Skin of body (tissue), 2 donors: Measurements from ENCODE around the gene MDM2. TPM values are rescaled to one million over a fixed set of nuclear protein-coding genes. Genes with fewer than 3 reads are reported as not detected.

ENCODE experiments used
- DNase-seq: peaks from one replicate; lab custom pipeline; 2025; lab: John Stamatoyannopoulos, UW
- total RNA-seq: library from RNA; depleted of rRNA; stranded (reverse); fragments of >200 nt; gene quantifications from one replicate; pipeline ENCODE4 v1.2.3, GENCODE V29; 2014

The MDM2 gene
- total RNA-seq, 1 donor from 2014 or later, result 65.4 TPM

DNA sequence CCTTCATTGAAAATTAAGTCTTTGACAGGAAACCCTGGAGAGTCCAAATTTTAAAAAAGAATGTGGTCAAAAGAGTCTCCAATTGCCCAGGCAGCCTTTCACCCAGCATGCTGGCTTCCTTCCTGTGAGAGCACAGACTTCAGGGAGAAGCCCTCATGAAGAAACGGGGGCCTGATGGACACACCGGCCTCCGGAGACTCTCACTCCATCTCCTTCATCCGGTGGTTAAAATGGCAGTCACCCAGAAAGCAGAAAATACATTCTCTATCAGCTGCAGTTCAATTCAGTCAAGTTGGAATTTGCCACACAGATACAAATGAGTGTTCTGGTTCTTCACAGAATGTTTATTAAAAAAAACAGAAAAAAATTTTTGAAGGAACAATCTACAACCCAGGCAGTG is 68.5 kb downstream of the MDM2 start:
- no peak for DNase-seq

DNA sequence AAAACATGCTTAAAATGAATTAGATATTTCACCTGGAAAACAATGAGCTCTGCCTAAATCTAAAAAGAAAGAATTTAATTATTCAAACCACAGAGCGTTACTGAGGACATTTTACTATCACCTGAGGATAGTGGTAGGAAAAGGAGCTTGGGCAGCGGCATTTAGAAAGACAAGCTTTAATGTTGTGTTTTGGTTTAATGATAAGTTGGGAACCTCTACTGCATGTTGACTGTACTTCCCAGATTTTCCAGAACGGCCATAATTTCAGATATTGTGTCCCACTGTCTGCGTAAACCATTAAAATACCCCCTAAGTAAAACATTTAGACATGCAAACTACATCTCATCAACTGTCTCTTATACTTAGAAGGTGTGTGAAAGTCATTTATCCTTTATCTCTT is 69.6 kb downstream of the MDM2 start:
- no peak for DNase-seq

DNA sequence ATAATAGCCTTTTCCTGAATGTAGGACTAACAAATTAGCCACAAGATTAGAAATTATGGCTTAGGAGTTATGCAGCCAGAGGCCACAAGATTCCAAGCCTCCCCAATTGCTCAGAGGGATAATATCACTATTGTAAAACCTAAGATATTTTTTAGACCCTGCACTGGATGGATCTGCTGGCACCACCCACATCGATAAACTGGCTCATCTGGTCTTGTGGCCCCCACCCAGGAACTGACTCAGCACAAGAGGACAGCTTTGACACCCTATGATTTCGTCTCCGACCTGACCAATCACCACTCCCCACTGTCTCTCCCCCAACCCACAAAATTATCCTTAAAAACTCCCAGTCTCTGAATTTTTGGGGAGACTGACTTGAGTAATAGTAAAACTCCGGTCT is 70.3 kb downstream of the MDM2 start:
- DNase-seq, result no peak

DNA sequence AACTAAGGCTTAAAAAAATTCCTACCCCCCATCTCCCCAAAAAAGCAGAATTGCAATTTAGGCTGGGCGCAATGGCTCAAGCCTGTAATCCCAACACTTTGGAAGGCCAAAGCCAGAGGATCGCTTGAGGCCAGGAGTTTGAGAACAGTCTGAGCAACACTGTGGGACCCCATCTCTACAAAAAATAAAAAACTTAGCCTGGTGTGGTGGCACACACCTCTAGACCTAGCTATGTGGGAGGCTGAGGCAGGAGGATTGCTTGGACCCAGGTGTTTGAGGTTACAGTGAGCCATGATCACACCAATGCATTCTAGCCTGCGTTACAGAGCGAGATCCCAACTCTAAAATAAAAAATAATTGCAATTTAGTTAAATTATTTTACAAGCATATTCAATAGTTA is 70.9 kb downstream of the MDM2 start:
- no peak for DNase-seq

DNA sequence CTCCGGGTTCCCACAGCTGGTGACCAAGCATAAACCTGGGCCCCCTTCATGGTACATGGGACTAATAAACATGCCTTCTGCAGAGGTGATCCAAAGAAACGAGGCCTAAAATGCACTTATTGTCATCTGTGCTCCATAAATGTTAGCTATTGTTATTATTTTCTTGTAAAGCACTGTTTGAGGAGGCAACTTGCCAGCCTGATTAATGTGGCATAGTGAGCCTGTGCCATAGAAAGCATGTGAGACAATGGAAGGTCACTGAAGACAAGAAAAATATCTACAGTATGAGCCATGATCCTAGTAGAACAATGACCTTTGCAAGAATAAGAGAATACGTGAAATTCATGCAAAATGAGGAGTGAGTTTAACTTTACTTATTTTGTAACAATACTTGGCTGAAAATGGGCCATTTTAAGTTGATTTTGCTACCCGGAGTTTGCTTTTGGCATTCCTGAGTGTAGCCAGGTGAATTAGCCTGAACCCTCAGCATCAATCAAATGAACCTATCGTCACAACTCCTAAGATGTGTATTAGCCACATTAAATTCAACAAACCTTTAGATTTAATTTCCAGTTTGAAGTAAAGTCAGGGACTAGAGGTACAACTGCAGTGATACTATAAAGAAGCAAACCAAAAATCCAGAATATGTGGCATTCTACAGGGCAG is 72.8 kb downstream of the MDM2 start:
- no peak for DNase-seq

DNA sequence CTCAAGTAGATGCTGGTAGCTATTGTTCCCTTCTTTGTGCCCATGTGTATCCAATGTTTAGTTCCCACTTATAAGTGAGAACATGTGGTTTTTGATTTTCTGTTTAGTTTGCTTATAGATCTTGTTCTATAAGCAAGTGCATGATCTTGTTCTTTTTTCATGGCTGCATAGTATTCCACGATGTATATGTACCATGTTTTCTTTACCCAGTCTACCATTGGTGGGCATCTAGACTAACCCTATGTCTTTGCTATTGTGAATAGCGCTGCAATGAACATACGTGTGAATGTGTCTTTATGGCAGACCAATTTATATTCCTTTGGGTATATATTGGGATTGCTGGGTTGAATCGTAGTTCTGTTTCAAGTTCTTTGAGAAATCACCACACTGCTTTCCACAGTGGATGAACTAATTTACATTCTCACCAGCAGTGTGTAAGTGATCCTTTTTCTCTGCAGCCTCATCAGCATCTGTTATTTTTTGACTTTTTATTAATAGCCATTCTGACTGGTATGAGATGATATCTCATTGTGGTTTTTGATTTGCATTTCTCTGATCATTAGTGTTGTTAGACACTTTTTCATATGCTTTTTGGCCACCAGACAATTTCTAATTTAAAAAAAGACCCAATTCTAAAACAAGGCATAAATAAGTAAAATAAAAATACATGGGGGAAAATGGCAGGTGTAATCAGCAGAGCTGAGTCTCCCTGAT is 74.4 kb downstream of the MDM2 start:
- no peak for DNase-seq

DNA sequence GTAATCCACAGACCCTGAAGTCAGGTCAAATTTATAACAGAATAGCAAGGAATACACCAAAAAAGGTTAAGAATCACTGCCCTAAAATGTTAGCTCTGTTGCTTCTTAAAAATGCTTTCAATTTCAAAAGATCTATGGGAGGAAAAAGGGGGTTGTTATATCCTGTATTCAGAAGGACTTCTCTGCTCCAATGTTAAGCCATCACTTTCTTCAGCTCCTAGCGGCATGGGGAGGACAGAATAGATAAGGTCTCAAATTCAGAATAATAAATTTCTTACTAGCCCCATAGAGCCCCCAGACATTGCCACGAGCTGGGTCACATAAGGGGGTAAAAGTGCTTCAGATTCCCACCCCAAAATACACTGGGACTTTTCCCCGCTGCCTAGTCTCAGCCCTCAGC is 75.2 kb downstream of the MDM2 start:
- no peak for DNase-seq

DNA sequence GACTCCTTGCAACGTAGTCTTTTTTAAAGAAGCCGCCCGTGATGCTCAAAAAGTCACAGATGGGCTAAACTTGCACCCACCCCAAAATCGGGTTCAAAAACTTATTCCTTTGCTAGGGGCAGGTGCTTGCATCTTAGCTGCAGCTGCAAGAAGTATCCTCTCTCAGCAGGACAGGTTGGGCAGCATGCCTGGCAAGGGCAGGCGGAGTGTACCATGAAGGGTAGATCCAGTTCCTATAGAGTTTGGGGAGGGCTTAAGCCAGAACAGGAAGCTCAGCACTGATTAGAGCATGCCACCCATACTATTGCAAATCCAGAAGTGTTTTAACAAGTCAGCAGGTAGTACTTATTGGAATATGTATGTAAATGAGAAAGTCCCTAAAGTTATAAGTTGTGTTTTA is 76.3 kb downstream of the MDM2 start:
- no peak for DNase-seq

DNA sequence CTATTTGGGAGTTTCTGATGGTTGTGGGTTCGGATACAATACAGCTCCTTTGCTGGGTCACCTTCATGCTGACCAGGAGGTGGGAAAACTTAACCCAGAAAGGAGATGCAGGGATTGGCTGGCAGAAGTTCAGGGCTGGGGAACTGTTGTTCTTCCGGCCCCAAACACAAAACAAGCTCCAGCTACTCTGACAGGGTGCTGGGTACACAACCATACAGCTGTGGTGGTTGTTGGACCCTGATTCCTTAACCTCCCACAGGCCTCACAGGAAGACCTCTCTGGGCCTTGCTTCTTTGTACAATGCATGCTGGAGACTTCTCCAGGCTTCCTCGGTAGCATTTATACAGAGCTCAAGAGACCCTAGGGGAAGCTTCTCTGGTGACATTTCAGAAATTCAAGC is 77.4 kb downstream of the MDM2 start:
- DNase-seq, result no peak

DNA sequence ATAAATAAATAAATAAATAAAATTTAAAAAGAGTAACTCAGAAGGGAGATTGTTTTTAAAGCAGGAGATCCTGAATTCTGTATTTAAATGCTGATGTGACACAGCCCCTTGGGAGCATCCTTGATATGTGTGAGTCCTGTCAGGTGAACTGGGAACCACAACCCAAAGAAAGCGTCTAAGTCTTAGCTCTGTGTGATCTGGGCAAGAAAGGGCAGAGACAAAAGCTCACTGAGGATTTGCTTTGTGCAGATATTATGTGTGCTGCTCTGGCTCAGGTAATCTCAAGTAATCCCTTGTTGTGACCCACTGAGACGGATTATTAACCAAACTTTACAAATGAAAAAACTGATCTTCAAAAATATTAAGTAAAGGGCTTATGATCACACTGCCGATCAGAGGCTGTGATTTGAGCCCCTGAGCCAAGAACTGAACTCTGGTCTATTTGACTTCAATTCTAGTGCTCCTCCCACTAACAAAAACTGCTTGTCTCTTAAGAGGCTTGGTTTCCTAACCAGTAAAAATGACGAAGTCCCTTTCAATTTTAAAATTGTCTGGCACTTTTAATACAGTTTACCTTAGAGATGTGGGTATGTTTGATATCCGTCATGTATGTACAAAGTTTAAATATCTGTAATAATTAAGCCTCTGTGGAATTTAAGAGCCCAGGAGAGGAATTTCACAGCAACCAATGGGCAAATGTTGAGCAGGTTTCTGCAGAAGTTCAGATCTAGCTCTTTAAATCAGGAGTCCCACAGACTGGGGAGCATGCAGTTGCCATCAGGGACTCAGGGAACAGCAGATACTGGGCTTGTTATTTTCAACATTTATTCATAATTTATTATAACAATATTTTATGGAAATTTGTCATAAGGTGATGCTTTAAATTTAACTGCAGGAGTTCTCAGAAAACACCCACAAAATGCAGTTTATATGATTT is 78.9 kb downstream of the MDM2 start:
- DNase-seq, result no peak

DNA sequence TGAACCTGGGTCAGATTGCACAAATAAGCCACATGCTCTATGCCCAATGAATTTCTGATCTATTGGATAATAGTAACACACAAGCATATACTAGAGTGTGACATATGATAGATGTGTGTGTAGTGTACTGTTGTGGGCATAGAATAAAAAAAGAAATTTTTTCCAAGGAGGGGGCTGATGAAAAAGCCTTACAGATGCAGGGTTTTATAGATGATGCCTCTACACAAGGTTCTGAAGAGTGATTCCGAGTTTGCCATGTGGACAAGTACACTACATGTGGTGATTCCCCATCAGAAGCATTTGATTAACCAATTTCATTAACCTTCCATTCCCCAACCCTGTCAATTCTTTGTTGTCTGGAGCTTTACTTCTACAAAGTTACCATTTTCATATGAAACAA is 79.7 kb downstream of the MDM2 start:
- no peak for DNase-seq

DNA sequence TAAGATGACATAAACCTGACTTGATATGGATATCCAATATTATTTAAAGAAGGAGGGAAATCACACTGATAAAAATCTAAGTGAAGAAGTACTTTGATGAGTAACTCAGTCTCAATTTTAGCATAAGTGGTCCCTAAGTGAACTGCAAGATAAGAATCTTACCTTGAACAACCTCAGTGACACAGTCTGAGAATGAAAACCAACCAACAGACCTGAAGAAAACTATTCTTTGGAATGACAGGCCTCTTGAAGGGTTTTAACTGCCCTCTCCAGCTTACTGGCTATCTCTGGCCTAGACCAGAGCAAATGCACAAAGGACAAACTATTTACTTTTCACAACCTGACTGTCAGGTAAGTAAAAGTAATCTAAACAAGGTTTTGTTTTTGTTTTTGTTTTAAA is 80.3 kb downstream of the MDM2 start:
- no peak for DNase-seq

DNA sequence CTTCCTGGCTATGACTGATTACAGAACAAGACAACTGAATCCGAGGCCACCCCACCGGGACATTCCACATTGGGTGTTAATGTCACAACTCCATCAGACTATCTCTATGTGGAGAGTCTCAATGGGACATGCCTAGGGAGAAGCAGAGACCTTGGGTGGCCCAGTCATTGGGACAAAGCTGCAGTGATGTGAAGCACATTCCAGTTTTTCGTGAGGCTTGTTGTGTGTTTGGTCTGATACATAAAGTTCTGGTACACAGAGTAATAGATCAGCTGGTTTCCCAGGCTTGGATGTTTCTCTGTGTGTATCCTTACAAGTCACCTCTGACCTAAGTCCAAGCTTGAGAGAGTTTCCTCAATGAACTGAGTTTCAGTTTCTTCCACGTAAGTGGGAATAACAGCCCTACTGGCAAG is 82.7 kb downstream of the MDM2 start:
- no peak for DNase-seq

DNA sequence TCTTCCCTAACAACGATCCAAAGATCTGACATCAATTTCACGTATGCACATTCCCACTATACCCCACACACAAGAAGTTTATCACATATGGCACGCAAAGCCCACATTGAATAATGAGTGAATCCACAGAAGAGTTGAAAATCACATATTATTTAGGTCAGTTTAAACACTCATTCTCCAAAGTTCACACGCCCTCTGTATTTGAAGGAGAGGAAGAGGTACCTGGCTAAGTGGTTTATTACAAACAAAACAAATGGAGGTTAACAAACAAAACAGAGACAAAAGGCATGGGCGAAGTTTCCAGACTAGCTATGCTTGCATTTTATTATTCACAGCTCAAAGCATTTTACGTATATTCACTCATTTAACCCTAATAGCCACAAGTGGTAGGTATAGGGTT is 83.2 kb downstream of the MDM2 start:
- no peak for DNase-seq

DNA sequence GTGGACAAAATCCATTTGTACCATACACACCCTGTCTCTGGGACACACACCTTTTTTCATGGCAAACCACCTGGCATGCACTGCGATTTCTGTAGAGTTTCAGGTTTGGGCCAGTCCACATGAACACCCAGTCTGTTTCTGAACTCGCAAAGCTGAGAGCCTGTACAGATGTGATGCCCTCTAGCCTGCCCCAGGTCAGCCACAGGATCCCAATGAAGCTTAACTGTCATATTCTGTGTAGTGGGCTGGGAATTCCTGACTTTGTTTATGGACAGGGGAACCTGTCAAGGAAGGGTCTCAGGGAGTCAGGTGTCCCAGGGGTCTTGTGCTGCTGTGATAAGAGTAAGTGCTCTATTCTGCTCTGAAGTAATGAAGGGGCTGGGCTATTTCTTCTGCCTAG is 85.2 kb downstream of the MDM2 start:
- DNase-seq, result no peak

DNA sequence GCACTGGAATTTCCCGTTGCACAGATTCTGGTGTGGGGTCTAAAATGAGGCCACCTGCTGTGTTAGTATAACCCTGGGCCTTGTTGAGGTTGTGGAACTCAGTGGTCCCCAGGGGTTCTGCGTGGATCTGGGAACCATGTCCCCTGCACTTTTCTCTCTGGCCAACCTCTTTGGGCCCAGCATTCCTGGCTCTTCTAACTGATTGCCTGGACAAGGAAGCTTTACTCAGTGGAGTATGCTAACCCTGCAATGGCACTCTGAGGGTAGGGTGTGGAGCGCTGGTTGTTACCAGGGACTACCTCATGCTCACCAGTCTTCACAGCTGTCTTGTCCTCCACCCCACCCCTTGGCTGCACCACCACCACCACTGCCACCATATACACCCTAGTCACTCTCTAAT is 85.8 kb downstream of the MDM2 start:
- no peak for DNase-seq

DNA sequence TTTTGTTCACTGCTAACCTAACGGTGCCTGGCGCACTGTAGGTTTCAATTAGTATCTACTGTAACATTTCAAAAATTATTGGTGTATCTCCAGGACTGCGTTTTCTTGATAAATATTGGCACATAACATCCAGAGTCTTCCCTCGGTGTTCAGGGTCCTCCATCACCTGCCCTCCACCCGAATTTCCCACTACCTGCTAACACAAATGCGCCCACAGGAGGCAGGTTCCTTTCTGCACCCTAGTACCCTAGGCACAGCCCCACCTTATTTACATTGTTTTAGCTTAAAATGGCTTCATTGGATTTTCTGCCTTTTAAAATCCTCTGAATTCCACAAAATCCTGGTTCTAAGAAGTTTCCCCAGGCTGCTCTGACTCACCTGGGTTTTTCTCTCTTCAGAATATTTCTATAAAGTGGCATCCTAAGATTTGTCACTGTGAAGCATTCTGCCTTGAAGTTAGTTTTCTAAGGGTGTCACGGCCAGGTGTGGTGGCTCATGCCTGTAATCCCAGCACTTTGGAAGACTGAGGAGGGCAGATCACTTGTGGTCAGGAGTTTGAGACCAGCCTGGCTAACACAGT is 86.4 kb downstream of the MDM2 start:
- DNase-seq, result no peak

DNA sequence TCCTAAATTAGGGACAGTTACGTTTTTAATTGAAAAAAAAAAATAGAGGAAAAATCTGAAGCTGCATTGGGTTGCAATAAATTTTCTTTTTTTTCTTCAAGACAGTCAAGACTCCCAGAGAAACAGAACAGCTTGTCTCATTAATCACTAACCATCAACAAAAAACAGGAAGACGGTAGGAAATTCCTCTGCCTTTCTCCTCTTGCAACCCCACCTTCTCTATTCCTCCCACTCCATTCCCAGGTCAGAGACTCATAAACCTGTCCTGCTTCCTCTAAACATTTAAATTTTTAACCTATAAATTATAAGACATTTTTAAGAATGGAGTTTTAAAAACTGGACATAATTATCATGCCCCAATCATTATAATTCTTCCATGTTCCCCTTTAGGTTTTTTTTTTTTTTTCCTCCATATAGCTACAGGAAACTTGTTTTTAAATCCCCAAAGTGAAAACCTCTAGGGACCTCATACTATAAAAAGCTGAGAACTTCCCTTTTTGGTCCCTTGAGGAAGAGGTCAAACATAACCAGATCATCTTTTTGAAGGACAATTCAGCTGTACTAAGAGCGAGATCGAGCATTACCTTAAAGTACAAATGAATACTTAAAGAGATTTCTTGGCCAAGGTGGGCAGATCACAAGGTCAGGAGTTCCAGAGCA is 89.0 kb downstream of the MDM2 start:
- DNase-seq, result no peak

DNA sequence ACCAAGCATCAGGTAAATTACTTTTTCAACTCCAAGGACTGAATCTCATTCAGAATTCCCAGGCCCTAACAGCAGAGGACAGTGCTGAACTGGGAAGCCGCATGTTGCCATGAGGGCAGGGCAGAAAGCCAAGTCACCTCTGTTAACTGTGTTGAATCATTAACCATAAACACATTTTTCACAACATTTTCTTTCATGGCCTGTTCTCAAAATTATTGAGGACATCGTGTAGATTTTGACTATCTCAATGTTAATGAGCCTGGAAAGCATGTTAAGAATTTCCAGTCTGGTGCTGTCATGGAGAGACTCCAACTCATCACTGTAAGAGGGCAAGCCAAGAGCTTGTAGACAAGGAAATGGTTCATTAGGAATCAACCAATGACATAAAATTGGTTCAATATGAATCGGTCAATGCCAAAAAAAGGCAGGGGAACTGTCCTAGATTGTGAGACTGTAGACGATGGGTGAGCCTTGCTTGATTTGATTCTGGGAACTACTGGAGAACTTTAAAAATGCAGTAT is 91.3 kb downstream of the MDM2 start:
- DNase-seq, result no peak

DNA sequence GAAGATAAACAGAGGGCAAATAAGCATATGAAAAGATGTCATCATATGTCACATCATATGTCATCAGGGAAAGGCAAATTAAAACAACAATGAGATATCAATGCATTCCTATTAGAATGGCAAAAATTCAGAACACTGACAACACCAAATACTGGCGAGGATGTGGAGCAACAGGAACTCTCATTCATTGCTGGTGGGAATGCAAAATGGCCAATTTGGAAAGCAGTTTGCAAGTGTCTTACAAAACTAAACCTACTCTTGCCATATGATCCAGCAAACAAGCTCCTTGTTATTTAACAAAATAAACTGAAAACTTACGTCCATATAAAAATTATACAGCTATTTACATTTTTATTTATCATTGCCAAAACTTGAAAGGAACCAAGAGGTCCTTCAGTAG is 92.3 kb downstream of the MDM2 start:
- no peak for DNase-seq
